Type B pancreatic cell (in vitro differentiated cells): ENCODE measurements around the gene PARD3. TPM values are rescaled to one million over a fixed set of nuclear protein-coding genes. Genes with fewer than 3 reads are reported as not detected.

Source experiments
- DNase-seq: peaks from one replicate; pipeline ENCODE4 v3.0.0; 2021; ENCODE audit warnings: mixed read lengths; ENCODE audit not compliant: unreplicated experiment; ENCODE audit errors: extremely low spot score
- H3K27ac Mint-ChIP-seq: 2 replicates; pipeline ENCODE4 v1.8.0; 2021; ENCODE audit warnings: mild to moderate bottlenecking, mixed read lengths
- H3K27me3 Mint-ChIP-seq: 2 replicates; pipeline ENCODE4 v1.8.0; 2021; ENCODE audit warnings: mixed read lengths
- H3K36me3 Mint-ChIP-seq: 2 replicates; pipeline ENCODE4 v1.8.0; 2021; ENCODE audit warnings: mixed read lengths
- H3K4me1 Mint-ChIP-seq: one replicate; pipeline ENCODE4 v1.8.0; 2021; ENCODE audit warnings: mixed read lengths; ENCODE audit not compliant: unreplicated experiment
- H3K4me3 Mint-ChIP-seq: 2 replicates; pipeline ENCODE4 v1.8.0; 2021; ENCODE audit warnings: mild to moderate bottlenecking, mixed read lengths
- H3K9me3 Mint-ChIP-seq: 2 replicates; pipeline ENCODE4 v1.8.0; 2021; ENCODE audit warnings: mixed read lengths
- total RNA-seq: library from RNA; stranded (reverse); gene quantifications from 2 replicates; pipeline ENCODE4 v1.2.1, GENCODE V29; 2021; ENCODE audit warnings: low replicate concordance
- TF ChIP-seq, protein P1 (sequence below): fragments of 200-600 bp; sonication (generic); conservative IDR thresholded peaks from 2 replicates; pipeline ENCODE4 v1.5.0; 2021; ENCODE audit warnings: antibody characterized with exemption, mild to moderate bottlenecking

The PARD3 gene
- total RNA-seq, 1 donor from 2014 or later = 52.3 TPM

DNA sequence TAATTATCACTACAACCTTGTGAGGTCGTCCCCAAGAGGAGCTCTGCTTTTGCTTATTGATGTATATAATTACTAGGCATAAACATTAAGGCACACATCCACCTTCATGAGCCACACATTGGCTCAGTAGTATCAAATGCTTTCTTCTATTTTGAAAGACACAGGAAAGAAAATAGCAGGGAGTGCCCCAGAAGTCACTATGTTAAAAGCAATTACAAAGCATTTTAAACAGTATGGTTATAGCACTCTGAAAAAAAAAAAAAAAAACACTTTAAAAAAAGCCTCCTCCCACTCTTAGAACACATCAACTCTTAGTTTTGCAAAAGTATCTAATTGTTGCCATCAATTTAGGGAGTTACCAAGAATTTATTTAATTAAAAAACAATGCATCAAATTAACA lies 474.2 kb downstream of the PARD3 start:
- Mint-ChIP-seq H3K27ac (no peak overlapping the region), H3K9me3 (no peaks in the 10 kb centered on the region), H3K27me3 (no peaks in the 10 kb centered on the region), H3K4me3 (no peak overlapping the region), H3K4me1 (peaks cover 43% of the 10 kb centered on the region), H3K36me3 (peaks cover 17% of the 10 kb centered on the region)
- TF ChIP-seq, protein P1, sequence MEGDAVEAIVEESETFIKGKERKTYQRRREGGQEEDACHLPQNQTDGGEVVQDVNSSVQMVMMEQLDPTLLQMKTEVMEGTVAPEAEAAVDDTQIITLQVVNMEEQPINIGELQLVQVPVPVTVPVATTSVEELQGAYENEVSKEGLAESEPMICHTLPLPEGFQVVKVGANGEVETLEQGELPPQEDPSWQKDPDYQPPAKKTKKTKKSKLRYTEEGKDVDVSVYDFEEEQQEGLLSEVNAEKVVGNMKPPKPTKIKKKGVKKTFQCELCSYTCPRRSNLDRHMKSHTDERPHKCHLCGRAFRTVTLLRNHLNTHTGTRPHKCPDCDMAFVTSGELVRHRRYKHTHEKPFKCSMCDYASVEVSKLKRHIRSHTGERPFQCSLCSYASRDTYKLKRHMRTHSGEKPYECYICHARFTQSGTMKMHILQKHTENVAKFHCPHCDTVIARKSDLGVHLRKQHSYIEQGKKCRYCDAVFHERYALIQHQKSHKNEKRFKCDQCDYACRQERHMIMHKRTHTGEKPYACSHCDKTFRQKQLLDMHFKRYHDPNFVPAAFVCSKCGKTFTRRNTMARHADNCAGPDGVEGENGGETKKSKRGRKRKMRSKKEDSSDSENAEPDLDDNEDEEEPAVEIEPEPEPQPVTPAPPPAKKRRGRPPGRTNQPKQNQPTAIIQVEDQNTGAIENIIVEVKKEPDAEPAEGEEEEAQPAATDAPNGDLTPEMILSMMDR = no peak
- DNase-seq = no peak

DNA sequence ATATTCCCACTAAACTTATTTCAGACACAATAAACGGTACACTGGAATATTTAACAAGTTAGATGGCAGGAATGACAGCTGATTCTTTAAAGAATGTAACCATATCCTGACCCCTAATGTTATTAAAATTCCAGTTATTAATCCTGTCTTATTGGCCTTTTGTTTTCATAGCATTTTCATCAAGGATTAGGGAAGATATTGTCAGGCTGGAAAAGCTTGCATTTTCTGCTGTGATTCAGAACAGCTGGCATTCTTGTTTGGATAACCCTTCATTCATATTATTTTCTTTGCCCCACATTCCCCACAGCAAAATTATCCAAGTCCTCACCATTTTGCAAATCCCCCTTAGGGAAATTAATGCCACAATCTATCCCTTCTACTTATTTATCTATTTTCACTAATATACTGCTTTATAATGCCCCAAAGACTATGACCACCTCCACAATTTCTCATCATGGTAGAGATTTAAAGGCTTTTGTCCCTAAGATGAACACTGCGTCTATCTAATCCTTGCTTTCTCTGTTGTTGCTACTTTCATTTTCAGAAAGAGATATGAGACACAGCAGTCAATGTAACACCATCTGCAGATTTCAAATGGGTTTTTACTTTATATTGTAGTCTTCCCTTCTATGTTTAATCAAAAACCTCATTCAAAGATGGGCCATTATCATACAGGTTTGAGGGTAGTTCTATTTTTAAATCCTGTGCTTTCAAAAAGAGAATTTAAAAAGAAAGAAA lies 475.1 kb downstream of the PARD3 start:
- no peaks in the 10 kb centered on the region for H3K9me3 Mint-ChIP-seq
- peak overlapping the region; percentile 12 for H3K27ac Mint-ChIP-seq
- H3K4me3 Mint-ChIP-seq = no peak overlapping the region
- no peak for DNase-seq
- H3K4me1 Mint-ChIP-seq = peaks cover 35% of the 10 kb centered on the region
- TF ChIP-seq, protein P1 = no peak
- H3K27me3 Mint-ChIP-seq = no peaks in the 10 kb centered on the region
- H3K36me3 Mint-ChIP-seq = peaks cover 12% of the 10 kb centered on the region

DNA sequence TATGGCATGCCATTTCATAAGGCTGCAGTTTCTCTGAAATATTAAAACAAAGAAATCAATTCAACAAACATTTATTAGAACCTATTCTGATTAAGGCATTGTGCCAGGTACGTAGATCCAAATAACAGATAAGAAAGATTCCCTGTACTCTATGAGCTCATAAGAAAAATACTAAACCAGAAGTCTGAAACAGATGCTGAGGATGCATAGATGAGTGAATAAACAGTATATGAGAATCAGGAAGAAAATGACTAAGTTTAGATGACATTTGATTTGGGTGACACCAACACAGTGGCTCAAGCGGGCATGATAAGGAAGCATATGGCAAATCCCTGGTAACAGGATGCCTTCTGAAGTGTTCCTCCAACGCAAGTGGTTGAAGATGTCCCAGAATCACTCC lies 477.2 kb downstream of the PARD3 start:
- Mint-ChIP-seq H3K27me3 (no peaks in the 10 kb centered on the region), H3K9me3 (no peaks in the 10 kb centered on the region), H3K27ac (no peak overlapping the region), H3K4me3 (no peak overlapping the region), H3K4me1 (peaks cover 35% of the 10 kb centered on the region), H3K36me3 (peaks cover 12% of the 10 kb centered on the region)
- no peak for DNase-seq
- TF ChIP-seq, protein P1 = no peak

DNA sequence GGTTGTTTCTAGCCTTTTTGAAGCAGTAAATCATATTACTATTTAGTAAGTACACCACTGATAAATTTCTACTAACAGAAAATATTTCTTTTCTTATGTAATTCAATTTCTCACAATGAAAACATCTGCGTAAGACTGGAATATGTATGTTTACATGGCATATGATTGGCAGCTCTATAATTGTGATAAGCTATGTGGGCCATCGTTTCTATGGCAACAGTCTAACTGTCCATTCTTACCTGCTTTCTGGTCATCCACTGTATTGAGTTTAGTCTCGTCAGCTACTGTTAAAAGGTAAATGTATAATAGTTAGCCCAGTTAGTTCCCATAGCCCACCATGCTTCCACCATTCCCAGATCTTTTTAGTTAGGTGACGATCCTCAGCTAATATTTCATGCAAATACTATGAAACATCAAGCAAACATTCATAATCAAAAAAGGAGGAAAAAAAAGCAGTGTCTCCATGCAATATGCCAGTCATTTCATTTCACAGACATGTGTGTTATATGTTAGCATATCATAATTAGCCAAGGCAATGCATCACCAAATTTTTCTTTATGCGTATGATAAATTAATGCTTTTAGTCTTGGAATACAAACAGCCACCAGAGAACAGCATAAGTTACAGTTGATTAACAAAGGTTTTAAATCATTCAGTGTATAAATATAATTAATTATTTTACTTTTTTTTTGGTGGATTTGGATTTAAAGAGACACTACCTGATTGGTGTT lies 479.0 kb downstream of the PARD3 start:
- DNase-seq = no peak
- TF ChIP-seq, protein P1 = no peak
- H3K27ac Mint-ChIP-seq = no peak overlapping the region
- no peaks in the 10 kb centered on the region for H3K27me3 Mint-ChIP-seq
- peaks cover 18% of the 10 kb centered on the region for H3K36me3 Mint-ChIP-seq
- H3K4me3 Mint-ChIP-seq = no peak overlapping the region
- no peaks in the 10 kb centered on the region for H3K9me3 Mint-ChIP-seq
- peaks cover 24% of the 10 kb centered on the region for H3K4me1 Mint-ChIP-seq

DNA sequence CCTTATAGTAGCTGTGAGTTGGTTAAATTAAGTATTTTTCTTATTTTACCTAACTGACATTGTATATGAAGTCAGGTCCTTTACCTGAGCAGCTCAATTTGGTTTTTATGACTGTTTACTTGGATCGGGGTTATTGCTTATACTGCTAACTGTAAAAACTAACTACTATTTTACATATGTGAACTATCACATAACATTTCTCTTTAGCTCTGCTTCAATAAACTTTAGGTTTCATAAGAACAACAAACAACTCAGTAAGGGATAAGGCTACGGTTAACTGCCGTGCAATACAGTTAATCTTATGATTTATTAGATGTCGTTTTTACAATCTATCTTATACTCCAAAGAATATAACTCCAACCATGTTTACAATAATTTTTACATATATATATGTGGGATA lies 480.2 kb downstream of the PARD3 start:
- no peak overlapping the region for H3K27ac Mint-ChIP-seq
- no peaks in the 10 kb centered on the region for H3K9me3 Mint-ChIP-seq
- TF ChIP-seq, protein P1 = no peak
- no peaks in the 10 kb centered on the region for H3K27me3 Mint-ChIP-seq
- peaks cover 18% of the 10 kb centered on the region for H3K36me3 Mint-ChIP-seq
- H3K4me1 Mint-ChIP-seq = peaks cover 14% of the 10 kb centered on the region
- H3K4me3 Mint-ChIP-seq = no peak overlapping the region
- DNase-seq = no peak
